ENCODE measurements around the gene PHF21B.

Gene PHF21B

DNA sequence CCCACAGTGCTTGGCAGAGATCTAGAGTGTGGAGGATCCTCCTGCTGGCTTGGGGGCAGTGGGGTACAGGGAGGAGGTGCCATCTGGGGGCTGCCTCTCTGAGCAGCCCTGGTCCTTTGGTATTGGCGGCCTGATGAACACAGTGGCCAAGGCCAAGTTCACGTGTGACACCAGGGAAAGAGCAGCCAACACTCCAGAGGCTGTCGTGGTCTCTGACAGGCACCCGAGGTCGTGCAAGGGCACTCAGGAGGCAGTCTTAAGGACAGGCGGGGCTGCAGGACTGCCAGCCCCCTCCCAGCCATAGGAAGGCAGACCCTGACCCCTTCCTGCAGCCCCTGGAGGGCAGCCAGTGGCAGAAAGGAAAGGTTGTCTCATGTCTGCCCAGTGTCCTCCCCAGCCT lies 30.7 kb downstream of the PHF21B start:
- no peak overlapping the region for H2AFZ ChIP-seq (ENCODE audit: low read length)
- H2AK5ac ChIP-seq (ENCODE audit: low read depth, low read length): no peak overlapping the region
- H3K4me3 ChIP-seq (ENCODE audit: low read length in 2 of 2): no peak overlapping the region
- no peak overlapping the region for H3K9ac ChIP-seq (ENCODE audit: low read depth, low read length, poor library complexity)
- H3K14ac ChIP-seq (ENCODE audit: low read length): no peak overlapping the region
- H2BK5ac ChIP-seq (ENCODE audit: low read length): no peak overlapping the region
- no peak overlapping the region for H4K8ac ChIP-seq (ENCODE audit: low read depth, low read length)
- H3K4me1 ChIP-seq (ENCODE audit: control insufficient read depth in 2 of 2, insufficient read depth in 1 of 2, low read depth in 1 of 2, low read length in 2 of 2): peaks cover 0 to 11% of the 10 kb centered on the region in 2 donors
- H3K27me3 ChIP-seq (ENCODE audit: control insufficient read depth in 3 of 3, insufficient read depth in 3 of 3, low read depth in 1 of 3, low read length in 3 of 3): no peaks in the 10 kb centered on the region
- WGBS, 2 donors (ENCODE audit: extremely low coverage in 2 of 2, insufficient read length in 2 of 2, insufficient replicate concordance in 1 of 2): no CpG with 5 or more reads among the region's 6 CpGs
- no peaks in the 10 kb centered on the region for H3K9me3 ChIP-seq (replicated peaks in 1 of 2; ENCODE audit: control insufficient read depth in 2 of 2, insufficient read depth in 1 of 2, low read depth in 1 of 2, low read length in 2 of 2)
- no peak overlapping the region for H3K4ac ChIP-seq (ENCODE audit: low read length)
- DNase-seq (ENCODE audit: low spot score): no peak
- H3K27ac ChIP-seq (replicated peaks; ENCODE audit: low read length): no peak overlapping the region
- H3K79me1 ChIP-seq (ENCODE audit: low read depth, low read length): peaks cover 26% of the 10 kb centered on the region
- H3K36me3 ChIP-seq (replicated peaks in 1 of 2; ENCODE audit: control insufficient read depth in 2 of 2, insufficient read depth in 2 of 2, low read length in 2 of 2): peaks cover 8 to 43% of the 10 kb centered on the region in 2 donors
- H2BK15ac ChIP-seq (ENCODE audit: low read length): no peak overlapping the region
- H2BK12ac ChIP-seq (ENCODE audit: low read length): no peak overlapping the region
- H3K23ac ChIP-seq (ENCODE audit: low read depth, low read length, poor library complexity): no peak overlapping the region
- no peak overlapping the region for H4K91ac ChIP-seq (ENCODE audit: low read depth, low read length, poor library complexity)
- no peak overlapping the region for H3K4me2 ChIP-seq (ENCODE audit: insufficient read depth, low read length, poor library complexity, severe bottlenecking)
- no peak overlapping the region for H2BK120ac ChIP-seq (ENCODE audit: low read depth, low read length)
- no peak overlapping the region for H3K18ac ChIP-seq (ENCODE audit: low read length)

DNA sequence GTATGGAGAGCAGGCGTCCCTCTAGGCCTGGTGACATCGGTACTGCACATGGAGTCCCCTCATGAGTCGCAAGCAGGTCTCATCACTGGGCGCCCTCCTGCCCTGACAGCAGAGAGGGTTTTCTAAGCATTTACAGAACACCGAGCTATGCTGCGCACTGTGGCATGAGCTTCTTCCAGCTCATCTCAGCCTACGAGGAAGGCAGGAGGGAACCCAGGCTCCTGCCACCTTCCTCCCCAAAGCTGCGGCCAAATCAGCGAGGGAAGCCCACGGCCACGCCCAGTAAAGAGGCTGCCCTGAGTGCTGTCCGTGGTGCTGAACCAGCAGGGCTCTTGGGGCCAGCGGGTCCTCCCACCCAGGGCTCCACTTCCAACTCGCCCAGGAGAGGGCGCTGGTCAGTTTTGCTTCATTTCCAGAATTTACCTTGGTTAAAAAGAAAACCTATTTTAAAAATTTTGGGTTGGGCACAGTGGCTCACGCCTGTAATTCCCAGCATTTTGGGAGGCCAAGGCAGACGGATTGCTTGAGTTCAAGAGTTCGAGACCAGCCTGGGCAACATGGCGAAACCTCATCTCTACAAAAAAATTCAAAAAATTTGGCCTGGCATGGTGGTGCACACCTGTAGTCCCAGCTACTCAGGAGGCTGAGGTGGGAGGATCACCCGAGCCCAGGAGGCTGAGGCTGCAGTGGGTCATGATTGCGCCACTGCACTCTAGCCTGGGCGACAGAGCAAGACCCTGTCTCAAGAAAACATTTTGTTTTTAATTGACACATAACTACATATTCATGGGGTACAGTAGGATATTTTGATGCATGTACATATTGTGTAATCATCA lies 34.2 kb downstream of the PHF21B start:
- H3K36me3 ChIP-seq (replicated peaks in 1 of 2; ENCODE audit: control insufficient read depth in 2 of 2, insufficient read depth in 2 of 2, low read length in 2 of 2): peaks cover 11 to 65% of the 10 kb centered on the region in 2 donors
- no peak overlapping the region for H2BK5ac ChIP-seq (ENCODE audit: low read length)
- no peak overlapping the region for H3K9ac ChIP-seq (ENCODE audit: low read depth, low read length, poor library complexity)
- H3K4me2 ChIP-seq (ENCODE audit: insufficient read depth, low read length, poor library complexity, severe bottlenecking): no peak overlapping the region
- H2AFZ ChIP-seq (ENCODE audit: low read length): no peak overlapping the region
- no peak overlapping the region for H3K14ac ChIP-seq (ENCODE audit: low read length)
- DNase-seq (ENCODE audit: low spot score): peak; percentile 91
- H3K27me3 ChIP-seq (ENCODE audit: control insufficient read depth in 3 of 3, insufficient read depth in 3 of 3, low read depth in 1 of 3, low read length in 3 of 3): no peaks in the 10 kb centered on the region
- H2BK120ac ChIP-seq (ENCODE audit: low read depth, low read length): no peak overlapping the region
- H3K4ac ChIP-seq (ENCODE audit: low read length): no peak overlapping the region
- no peak overlapping the region for H3K23ac ChIP-seq (ENCODE audit: low read depth, low read length, poor library complexity)
- peaks cover 38% of the 10 kb centered on the region for H3K79me1 ChIP-seq (ENCODE audit: low read depth, low read length)
- no peak overlapping the region for H3K27ac ChIP-seq (replicated peaks; ENCODE audit: low read length)
- H3K9me3 ChIP-seq (replicated peaks in 1 of 2; ENCODE audit: control insufficient read depth in 2 of 2, insufficient read depth in 1 of 2, low read depth in 1 of 2, low read length in 2 of 2): no peaks in the 10 kb centered on the region
- no CpG with 5 or more reads among the region's 22 CpGs for WGBS, 2 donors (ENCODE audit: extremely low coverage in 2 of 2, insufficient read length in 2 of 2, insufficient replicate concordance in 1 of 2)
- H4K91ac ChIP-seq (ENCODE audit: low read depth, low read length, poor library complexity): no peak overlapping the region
- no peak overlapping the region for H2BK12ac ChIP-seq (ENCODE audit: low read length)
- no peak overlapping the region for H2BK15ac ChIP-seq (ENCODE audit: low read length)
- no peaks in the 10 kb centered on the region for H3K4me1 ChIP-seq (ENCODE audit: control insufficient read depth in 2 of 2, insufficient read depth in 1 of 2, low read depth in 1 of 2, low read length in 2 of 2)
- H3K18ac ChIP-seq (ENCODE audit: low read length): no peak overlapping the region
- peak overlapping the region in 1 of 2 donors; percentile 20 for H3K4me3 ChIP-seq (ENCODE audit: low read length in 2 of 2)
- H2AK5ac ChIP-seq (ENCODE audit: low read depth, low read length): no peak overlapping the region
- H4K8ac ChIP-seq (ENCODE audit: low read depth, low read length): no peak overlapping the region

- H2BK12ac ChIP-seq (ENCODE audit: low read length): no peak overlapping the region
- no peaks in the 10 kb centered on the region for H3K9me3 ChIP-seq (replicated peaks in 1 of 2; ENCODE audit: control insufficient read depth in 2 of 2, insufficient read depth in 1 of 2, low read depth in 1 of 2, low read length in 2 of 2)
- peaks cover 39% of the 10 kb centered on the region for H3K79me1 ChIP-seq (ENCODE audit: low read depth, low read length)
- no peaks in the 10 kb centered on the region for H3K4me1 ChIP-seq (ENCODE audit: control insufficient read depth in 2 of 2, insufficient read depth in 1 of 2, low read depth in 1 of 2, low read length in 2 of 2)
- H3K9ac ChIP-seq (ENCODE audit: low read depth, low read length, poor library complexity): no peak overlapping the region
- no peak overlapping the region for H3K4ac ChIP-seq (ENCODE audit: low read length)
- no peak for DNase-seq (ENCODE audit: low spot score)
- H3K4me3 ChIP-seq (ENCODE audit: low read length in 2 of 2): no peak overlapping the region
- no peak overlapping the region for H3K23ac ChIP-seq (ENCODE audit: low read depth, low read length, poor library complexity)
- H2BK5ac ChIP-seq (ENCODE audit: low read length): no peak overlapping the region
- no peak overlapping the region for H3K18ac ChIP-seq (ENCODE audit: low read length)
- H4K8ac ChIP-seq (ENCODE audit: low read depth, low read length): no peak overlapping the region
- H2AK5ac ChIP-seq (ENCODE audit: low read depth, low read length): no peak overlapping the region
- WGBS, 2 donors (ENCODE audit: extremely low coverage in 2 of 2, insufficient read length in 2 of 2, insufficient replicate concordance in 1 of 2): no CpG with 5 or more reads among the region's 9 CpGs
- no peak overlapping the region for H3K14ac ChIP-seq (ENCODE audit: low read length)
- H3K27ac ChIP-seq (replicated peaks; ENCODE audit: low read length): no peak overlapping the region
- no peaks in the 10 kb centered on the region for H3K27me3 ChIP-seq (ENCODE audit: control insufficient read depth in 3 of 3, insufficient read depth in 3 of 3, low read depth in 1 of 3, low read length in 3 of 3)
- H2BK120ac ChIP-seq (ENCODE audit: low read depth, low read length): no peak overlapping the region
- no peak overlapping the region for H2AFZ ChIP-seq (ENCODE audit: low read length)
- H3K36me3 ChIP-seq (replicated peaks in 1 of 2; ENCODE audit: control insufficient read depth in 2 of 2, insufficient read depth in 2 of 2, low read length in 2 of 2): peaks cover 12 to 68% of the 10 kb centered on the region in 2 donors
- no peak overlapping the region for H4K91ac ChIP-seq (ENCODE audit: low read depth, low read length, poor library complexity)
- no peak overlapping the region for H2BK15ac ChIP-seq (ENCODE audit: low read length)
- no peak overlapping the region for H3K4me2 ChIP-seq (ENCODE audit: insufficient read depth, low read length, poor library complexity, severe bottlenecking)
These were observed 35.4 kb downstream of the PHF21B start for GRCh38 chr22:44974454-44974853.

- H3K36me3 ChIP-seq (replicated peaks in 1 of 2; ENCODE audit: control insufficient read depth in 2 of 2, insufficient read depth in 2 of 2, low read length in 2 of 2): peaks cover 9 to 66% of the 10 kb centered on the region in 2 donors
- no peaks in the 10 kb centered on the region for H3K4me1 ChIP-seq (ENCODE audit: control insufficient read depth in 2 of 2, insufficient read depth in 1 of 2, low read depth in 1 of 2, low read length in 2 of 2)
- no peak overlapping the region for H2BK12ac ChIP-seq (ENCODE audit: low read length)
- no peak overlapping the region for H3K4me2 ChIP-seq (ENCODE audit: insufficient read depth, low read length, poor library complexity, severe bottlenecking)
- H3K9me3 ChIP-seq (replicated peaks in 1 of 2; ENCODE audit: control insufficient read depth in 2 of 2, insufficient read depth in 1 of 2, low read depth in 1 of 2, low read length in 2 of 2): no peaks in the 10 kb centered on the region
- H4K91ac ChIP-seq (ENCODE audit: low read depth, low read length, poor library complexity): no peak overlapping the region
- peaks cover 35% of the 10 kb centered on the region for H3K79me1 ChIP-seq (ENCODE audit: low read depth, low read length)
- no peak overlapping the region for H3K27ac ChIP-seq (replicated peaks; ENCODE audit: low read length)
- H3K4me3 ChIP-seq (ENCODE audit: low read length in 2 of 2): no peak overlapping the region
- no peak overlapping the region for H3K14ac ChIP-seq (ENCODE audit: low read length)
- no peak overlapping the region for H2AK5ac ChIP-seq (ENCODE audit: low read depth, low read length)
- no peak overlapping the region for H2BK15ac ChIP-seq (ENCODE audit: low read length)
- DNase-seq (ENCODE audit: low spot score): no peak
- H3K23ac ChIP-seq (ENCODE audit: low read depth, low read length, poor library complexity): no peak overlapping the region
- no peak overlapping the region for H2BK5ac ChIP-seq (ENCODE audit: low read length)
- no peak overlapping the region for H4K8ac ChIP-seq (ENCODE audit: low read depth, low read length)
- H3K9ac ChIP-seq (ENCODE audit: low read depth, low read length, poor library complexity): no peak overlapping the region
- no peak overlapping the region for H3K18ac ChIP-seq (ENCODE audit: low read length)
- no peak overlapping the region for H3K4ac ChIP-seq (ENCODE audit: low read length)
- no peak overlapping the region for H2BK120ac ChIP-seq (ENCODE audit: low read depth, low read length)
- WGBS, 2 donors (ENCODE audit: extremely low coverage in 2 of 2, insufficient read length in 2 of 2, insufficient replicate concordance in 1 of 2): no CpG with 5 or more reads among the region's 8 CpGs
- H2AFZ ChIP-seq (ENCODE audit: low read length): no peak overlapping the region
- no peaks in the 10 kb centered on the region for H3K27me3 ChIP-seq (ENCODE audit: control insufficient read depth in 3 of 3, insufficient read depth in 3 of 3, low read depth in 1 of 3, low read length in 3 of 3)
These were observed 36.0 kb downstream of the PHF21B start for GRCh38 chr22:44973829-44974228.
